Mesenchymal stem cell (in vitro differentiated cells and primary cell): Measurements from ENCODE around the gene NECAB2.
"Not testable (repeated sequence)": the region's sequence is repeated elsewhere in the genome, so short reads cannot be mapped to it uniquely, and the experiment has no call there.

Source experiments
- DNase-seq: peaks from one replicate; pipeline ENCODE4 v3.0.0-alpha.2; 2013
- H2AFZ ChIP-seq: one replicate; pipeline ENCODE4 v1.6.1; 2013; ENCODE audit warnings: low read depth, mild to moderate bottlenecking, control low read depth, inconsistent platforms, low read length, moderate library complexity
- H2AK5ac ChIP-seq: 2 replicates; pipeline ENCODE4 v1.6.1; 2013; ENCODE audit warnings: low read length, moderate library complexity, mild to moderate bottlenecking, inconsistent platforms; ENCODE audit not compliant: severe bottlenecking
- H2BK120ac ChIP-seq: one replicate; pipeline ENCODE4 v1.6.1; 2013; ENCODE audit warnings: low read depth, mild to moderate bottlenecking, inconsistent platforms, low read length, moderate library complexity
- H2BK12ac ChIP-seq, 2 experiments: one replicate each; pipeline ENCODE4 v1.6.1; 2013; ENCODE audit warnings: inconsistent platforms in 2 of 2, low read length in 2 of 2, mild to moderate bottlenecking in 2 of 2, moderate library complexity in 2 of 2, control low read depth in 1 of 2
- H2BK15ac ChIP-seq: one replicate; pipeline ENCODE4 v1.6.1; 2013; ENCODE audit warnings: mild to moderate bottlenecking, low read depth, inconsistent platforms; ENCODE audit not compliant: poor library complexity, severe bottlenecking
- H2BK5ac ChIP-seq: 2 replicates; pipeline ENCODE4 v1.6.1; 2013; ENCODE audit warnings: low read depth, mild to moderate bottlenecking, low read length, control low read depth, inconsistent platforms; ENCODE audit not compliant: poor library complexity, severe bottlenecking
- H3K14ac ChIP-seq, 2 experiments: one replicate each; pipeline ENCODE4 v1.6.1; 2013; ENCODE audit warnings: inconsistent platforms in 2 of 2, low read length in 2 of 2, control low read depth in 1 of 2, mild to moderate bottlenecking in 1 of 2, moderate library complexity in 1 of 2
- H3K18ac ChIP-seq, 2 experiments: one replicate each; pipeline ENCODE4 v1.6.1; 2013; ENCODE audit warnings: inconsistent platforms in 2 of 2, low read length in 2 of 2, control low read depth in 1 of 2, low read depth in 1 of 2, mild to moderate bottlenecking in 1 of 2
- H3K23ac ChIP-seq, 2 experiments: one replicate each; pipeline ENCODE4 v1.6.1; 2013; ENCODE audit warnings: inconsistent platforms in 2 of 2, low read length in 2 of 2, mild to moderate bottlenecking in 2 of 2, moderate library complexity in 2 of 2, control low read depth in 1 of 2
- H3K27ac ChIP-seq: 2 replicates; pipeline ENCODE4 v1.5.1; 2013; ENCODE audit warnings: mild to moderate bottlenecking, moderate library complexity, low read length, control low read depth, inconsistent platforms; ENCODE audit not compliant: poor library complexity, severe bottlenecking
- H3K27me3 ChIP-seq, 2 experiments: 2 replicates each; pipeline versions ENCODE4 v1.6.1 to v1.7.0; 2013; ENCODE audit warnings: low read length in 2 of 2, mild to moderate bottlenecking in 2 of 2, moderate library complexity in 2 of 2, control low read depth in 1 of 2, inconsistent platforms in 1 of 2; ENCODE audit not compliant: control insufficient read depth in 1 of 2, insufficient read depth in 1 of 2
- H3K36me3 ChIP-seq, 2 experiments: 2 replicates each; pipeline versions ENCODE4 v1.6.1 to v1.7.0; 2013; ENCODE audit warnings: low read length in 2 of 2, control low read depth in 1 of 2, inconsistent platforms in 1 of 2, low read depth in 1 of 2, mild to moderate bottlenecking in 1 of 2; ENCODE audit not compliant: insufficient read depth in 2 of 2, control insufficient read depth in 1 of 2
- H3K4ac ChIP-seq, 2 experiments: one replicate each; pipeline ENCODE4 v1.6.1; 2013; ENCODE audit warnings: inconsistent platforms in 2 of 2, low read length in 2 of 2, mild to moderate bottlenecking in 2 of 2, moderate library complexity in 2 of 2, control low read depth in 1 of 2, low read depth in 1 of 2
- H3K4me1 ChIP-seq: 2 replicates; pipeline ENCODE4 v1.6.1; 2013; ENCODE audit warnings: low read depth, low read length, control low read depth; ENCODE audit not compliant: control insufficient read depth, insufficient read depth
- H3K4me2 ChIP-seq: 2 replicates; pipeline ENCODE4 v1.6.1; 2013; ENCODE audit warnings: low read length, mild to moderate bottlenecking, inconsistent platforms; ENCODE audit not compliant: poor library complexity, severe bottlenecking
- H3K4me3 ChIP-seq, 2 experiments: 2 replicates each; pipeline versions ENCODE4 v1.5.1 to v1.7.0; 2013; ENCODE audit warnings: low read length in 2 of 2, mild to moderate bottlenecking in 2 of 2, control low read depth in 1 of 2, low read depth in 1 of 2; ENCODE audit not compliant: insufficient read depth in 1 of 2
- H3K79me1 ChIP-seq: replicated peaks from 2 replicates; pipeline ENCODE4 v1.6.1; 2013; ENCODE audit warnings: mild to moderate bottlenecking, control low read depth, low read length, inconsistent platforms; ENCODE audit not compliant: poor library complexity, severe bottlenecking
- H3K9ac ChIP-seq: 2 replicates; pipeline ENCODE4 v1.7.0; 2013; ENCODE audit warnings: mild to moderate bottlenecking, low read length, moderate library complexity
- H3K9me3 ChIP-seq: 2 replicates; pipeline ENCODE4 v1.7.0; 2013; ENCODE audit warnings: mild to moderate bottlenecking, low read length; ENCODE audit not compliant: control insufficient read depth
- H4K8ac ChIP-seq: one replicate; pipeline ENCODE4 v1.6.1; 2013; ENCODE audit warnings: inconsistent platforms, mild to moderate bottlenecking, low read length, moderate library complexity
- H4K91ac ChIP-seq: one replicate; pipeline ENCODE4 v1.6.1; 2013; ENCODE audit warnings: mild to moderate bottlenecking, low read length, inconsistent platforms
- WGBS: methylation state at CpG from one replicate; pipeline ENCODE4 v1.1.7; 2013; ENCODE audit warnings: mixed read lengths; 5-methylcytosine and 5-hydroxymethylcytosine counted together

Gene NECAB2

GRCh38 chr16:83948914-83949723, 18.9 kb upstream of the NECAB2 start:
- DNase-seq: no peak
- no peak overlapping the region for H2BK5ac ChIP-seq
- 88% methylated on average over 13 of the region's 13 CpGs for WGBS

GRCh38 chr16:83949724-83950001, 18.4 kb upstream of the NECAB2 start:
- H3K9me3 ChIP-seq: no peaks in the 10 kb centered on the region
- no peak overlapping the region for H4K91ac ChIP-seq
- no peak overlapping the region for H2AK5ac ChIP-seq
- no peak overlapping the region for H3K4ac ChIP-seq
- no peak overlapping the region for H3K4me2 ChIP-seq
- H3K4me1 ChIP-seq: peaks cover 27% of the 10 kb centered on the region
- H2BK5ac ChIP-seq: no peak overlapping the region
- no peak overlapping the region for H3K18ac ChIP-seq
- H2BK15ac ChIP-seq: no peak overlapping the region
- H3K9ac ChIP-seq: no peak overlapping the region
- no peak overlapping the region for H3K23ac ChIP-seq
- no peak overlapping the region for H3K4me3 ChIP-seq
- H4K8ac ChIP-seq: no peak overlapping the region
- H3K27ac ChIP-seq: no peak overlapping the region
- no peak overlapping the region for H2BK120ac ChIP-seq
- peaks cover 3% of the 10 kb centered on the region in 2 experiments for H3K27me3 ChIP-seq
- no peak overlapping the region for H2AFZ ChIP-seq
- H2BK12ac ChIP-seq: no peak overlapping the region
- 79% methylated on average over 5 of the region's 5 CpGs for WGBS
- no peak for DNase-seq
- no peaks in the 10 kb centered on the region for H3K36me3 ChIP-seq
- H3K14ac ChIP-seq: peak overlapping the region in 1 of 2 experiments; percentile 49
- H3K79me1 ChIP-seq: no peaks in the 10 kb centered on the region

More at GRCh38 chr16:83948914-83949723, 18.9 kb upstream of the NECAB2 start:
- Histone ChIP-seq H3K4me2 (no peak overlapping the region), H2BK15ac (no peak overlapping the region), H3K9me3 (no peaks in the 10 kb centered on the region), H2AK5ac (no peak overlapping the region), H3K4me1 (peaks cover 24% of the 10 kb centered on the region), H3K23ac (peak overlapping the region in 1 of 2 experiments; percentile 76), H3K27me3 (peaks cover 3% of the 10 kb centered on the region in 2 experiments), H3K27ac (no peak overlapping the region), H3K36me3 (no peaks in the 10 kb centered on the region), H3K9ac (no peak overlapping the region), H3K79me1 (no peaks in the 10 kb centered on the region), H3K4ac (no peak overlapping the region), H3K14ac (peak overlapping the region in 1 of 2 experiments; percentile 49), H3K18ac (no peak overlapping the region), H4K91ac (no peak overlapping the region), H2BK12ac (peak overlapping the region in 1 of 2 experiments; percentile 24), H3K4me3 (no peak overlapping the region), H2AFZ (no peak overlapping the region), H2BK120ac (no peak overlapping the region), H4K8ac (no peak overlapping the region)

- H2BK120ac ChIP-seq, H3K4me3 ChIP-seq, H3K4me2 ChIP-seq, H3K9me3 ChIP-seq, H4K8ac ChIP-seq, H4K91ac ChIP-seq, H3K27me3 ChIP-seq, H3K79me1 ChIP-seq, H2BK15ac ChIP-seq, H3K18ac ChIP-seq, H2AFZ ChIP-seq, H3K36me3 ChIP-seq, H3K4ac ChIP-seq, H2AK5ac ChIP-seq, DNase-seq, H2BK5ac ChIP-seq, H3K23ac ChIP-seq, H2BK12ac ChIP-seq, H3K27ac ChIP-seq, H3K14ac ChIP-seq, H3K9ac ChIP-seq: not testable (repeated sequence)
- 82% methylated on average over 4 of the region's 10 CpGs for WGBS
- H3K4me1 ChIP-seq: peaks cover 33% of the 10 kb centered on the region
These were observed 17.1 kb upstream of the NECAB2 start for GRCh38 chr16:83950862-83951399.

- H2BK15ac ChIP-seq: no peak overlapping the region
These were observed 16.5 kb upstream of the NECAB2 start for GRCh38 chr16:83951544-83951943.

More at GRCh38 chr16:83951544-83951943, 16.5 kb upstream of the NECAB2 start:
- no peak overlapping the region for H3K23ac ChIP-seq
- H3K9ac ChIP-seq: no peak overlapping the region
- no peak overlapping the region for H2BK120ac ChIP-seq
- WGBS: 74% methylated on average over 8 of the region's 8 CpGs
- no peaks in the 10 kb centered on the region for H3K36me3 ChIP-seq
- no peaks in the 10 kb centered on the region for H3K9me3 ChIP-seq
- H3K4me1 ChIP-seq: peaks cover 29% of the 10 kb centered on the region
- no peak overlapping the region for H2AFZ ChIP-seq
- no peak overlapping the region for H3K4me2 ChIP-seq
- no peak overlapping the region for H3K27ac ChIP-seq
- no peak overlapping the region for H3K4ac ChIP-seq
- no peak overlapping the region for H2AK5ac ChIP-seq
- no peak overlapping the region for H3K14ac ChIP-seq
- H3K18ac ChIP-seq: no peak overlapping the region
- peaks cover 2 to 3% of the 10 kb centered on the region in 2 experiments for H3K27me3 ChIP-seq
- no peak overlapping the region for H3K4me3 ChIP-seq
- no peak overlapping the region for H2BK5ac ChIP-seq
- peaks cover 3% of the 10 kb centered on the region for H3K79me1 ChIP-seq
- no peak overlapping the region for H4K91ac ChIP-seq
- H2BK12ac ChIP-seq: no peak overlapping the region
- H4K8ac ChIP-seq: no peak overlapping the region
- DNase-seq: no peak
